Brain microvascular endothelial cell (primary cell): ENCODE results near the gene PARVB.

Experiments
- DNase-seq: peaks from one replicate; pipeline ENCODE4 v3.0.0-alpha.2; 2020
- H3K27ac ChIP-seq: fragments of 250-450 bp; sonication (Bioruptor Pico); 2 replicates; pipeline ENCODE4 v1.5.1; 2020; ENCODE audit warnings: mild to moderate bottlenecking, moderate library complexity
- H3K27me3 ChIP-seq: fragments of 250-450 bp; sonication (Bioruptor Pico); replicated peaks from 2 replicates; pipeline ENCODE4 v1.5.1; 2020; ENCODE audit warnings: mild to moderate bottlenecking
- H3K36me3 ChIP-seq: fragments of 250-450 bp; sonication (Bioruptor Pico); replicated peaks from 2 replicates; pipeline ENCODE4 v1.5.1; 2020; ENCODE audit warnings: mild to moderate bottlenecking
- H3K4me3 ChIP-seq: 2 replicates; pipeline ENCODE4 v1.5.1; 2011; ENCODE audit warnings: low read depth, mild to moderate bottlenecking, control low read depth, low read length, moderate library complexity
- CTCF ChIP-seq: IDR thresholded peaks from 2 replicates; pipeline ENCODE4 v1.5.1; 2011; ENCODE audit warnings: low read depth, mild to moderate bottlenecking, moderate library complexity, low read length, control low read depth, inconsistent platforms; ENCODE audit errors: missing control alignments
- in situ Hi-C: cut with HindIII; loops from 2 replicates; pipeline ENCODE4 v1.10.0; 2017; ENCODE audit warnings: low sequenced_read_pairs, low pct_ligation_motif_present

The PARVB gene

DNA sequence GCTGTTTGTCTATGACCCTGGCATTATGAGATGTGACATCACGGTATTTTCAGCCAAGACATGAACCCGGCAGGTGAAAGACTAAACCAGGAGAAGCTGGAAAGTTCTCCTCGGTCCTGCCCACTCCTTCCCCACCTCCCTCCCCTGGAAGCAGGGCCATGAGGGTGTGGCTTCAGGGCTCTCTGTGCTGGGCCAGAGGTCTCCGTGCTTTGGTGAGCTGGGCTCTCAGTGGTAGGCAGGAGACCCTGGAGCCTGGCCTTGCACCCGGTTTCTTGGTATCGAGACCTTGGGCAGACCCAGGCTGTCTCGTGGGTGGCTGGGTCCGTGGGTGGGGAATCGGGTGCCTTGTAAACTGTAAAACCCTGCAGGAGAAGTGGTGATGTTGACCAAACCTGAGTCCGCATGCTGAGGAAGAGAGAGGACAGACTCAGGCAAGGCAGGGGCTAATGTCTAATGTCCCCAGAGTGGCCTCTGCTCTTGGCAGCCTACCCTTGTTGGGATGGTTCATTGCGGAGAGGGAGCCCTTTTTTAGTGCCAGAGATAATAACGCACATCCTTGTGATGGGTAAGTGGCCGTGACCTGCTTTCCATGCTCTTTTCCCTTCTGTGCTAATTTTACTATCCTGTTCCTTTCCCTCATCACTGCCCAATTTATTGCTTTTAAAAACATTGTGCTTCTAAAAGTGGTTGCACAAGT is 108.0 kb downstream of the PARVB start:
- H3K4me3 ChIP-seq = no peak overlapping the region
- TF ChIP-seq CTCF = no peak
- DNase-seq = no peak
- peaks cover 3% of the 10 kb centered on the region for H3K36me3 ChIP-seq
- no peak overlapping the region for H3K27ac ChIP-seq
- in situ Hi-C loops = no loop called here
- no peaks in the 10 kb centered on the region for H3K27me3 ChIP-seq

GRCh38 chr22:44132724-44133123 is 108.6 kb downstream of the PARVB start:
- H3K4me3 ChIP-seq = no peak overlapping the region
- in situ Hi-C loops = no loop called here
- H3K27me3 ChIP-seq = no peaks in the 10 kb centered on the region
- TF ChIP-seq CTCF = no peak
- peaks cover 9% of the 10 kb centered on the region for H3K36me3 ChIP-seq
- no peak overlapping the region for H3K27ac ChIP-seq
- no peak for DNase-seq

DNA sequence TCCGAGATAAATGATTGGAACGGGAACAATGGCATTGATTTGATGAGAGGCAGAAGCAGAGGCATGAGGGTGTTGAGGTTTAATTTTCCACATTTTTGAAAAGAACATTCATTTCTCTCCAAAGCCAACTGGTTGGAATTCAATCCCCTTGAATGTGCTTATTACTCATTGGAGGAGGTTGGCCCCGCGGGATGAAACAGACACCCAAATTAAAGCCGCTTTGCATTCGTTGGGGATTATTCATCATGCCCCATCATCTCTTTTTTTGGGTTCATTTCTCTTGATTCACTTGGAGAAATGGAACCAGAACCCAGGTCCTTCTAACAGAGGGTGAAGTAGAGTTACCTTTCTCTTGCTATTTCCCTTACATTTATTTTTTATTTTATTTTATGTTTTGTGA is 109.1 kb downstream of the PARVB start:
- Histone ChIP-seq H3K27me3 (no peaks in the 10 kb centered on the region), H3K36me3 (peaks cover 14% of the 10 kb centered on the region)
- peak; percentile 43 for DNase-seq

GRCh38 chr22:44133901-44134571 is 109.9 kb downstream of the PARVB start:
- in situ Hi-C loops = no loop called here
- peak; percentile 56 for DNase-seq
- peak overlapping the region; percentile 44 for H3K27ac ChIP-seq
- H3K27me3 ChIP-seq = no peaks in the 10 kb centered on the region
- TF ChIP-seq CTCF = no peak
- no peak overlapping the region for H3K4me3 ChIP-seq
- H3K36me3 ChIP-seq = peaks cover 16% of the 10 kb centered on the region

More for the DNA sequence above, 109.1 kb downstream of the PARVB start:
- Histone ChIP-seq H3K4me3 (no peak overlapping the region), H3K27ac (peak overlapping the region; percentile 44)
- TF ChIP-seq CTCF = no peak
- in situ Hi-C loops = no loop called here

DNA sequence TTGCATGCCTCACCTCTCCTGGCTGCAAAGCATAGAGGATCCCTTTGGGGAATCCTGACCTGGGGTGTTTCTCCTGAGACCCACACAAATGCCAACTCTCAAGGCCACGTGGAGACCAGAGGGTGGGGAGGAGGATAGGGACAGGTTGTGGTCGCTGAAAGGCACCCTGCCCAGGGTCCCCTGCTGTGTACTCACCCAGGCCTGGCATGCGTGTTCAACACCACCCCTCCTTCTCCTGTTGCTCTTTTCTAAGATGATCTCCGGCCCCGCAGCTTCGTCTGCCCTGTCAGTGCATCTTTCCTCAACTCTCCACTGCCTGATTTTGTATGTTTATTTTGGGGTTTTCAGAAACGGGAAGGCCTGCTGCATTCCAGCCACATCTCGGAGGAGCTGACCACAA is 112.0 kb downstream of the PARVB start:
- DNase-seq = no peak
- peaks cover 16% of the 10 kb centered on the region for H3K36me3 ChIP-seq
- no peaks in the 10 kb centered on the region for H3K27me3 ChIP-seq
- TF ChIP-seq CTCF = no peak
- H3K27ac ChIP-seq = no peak overlapping the region
- H3K4me3 ChIP-seq = no peak overlapping the region
- in situ Hi-C loops = no loop called here
